Measurements from ENCODE around the gene MANEA. TPM values are rescaled to one million over a fixed set of nuclear protein-coding genes. Genes with fewer than 3 reads are reported as not detected.
"Not testable (repeated sequence)": the region's sequence is repeated elsewhere in the genome, so short reads cannot be mapped to it uniquely, and the experiment has no call there.

MANEA gene
- 6.2 TPM for total RNA-seq
- long read RNA-seq, full-length matches to known transcripts = 1 of 1 reads
- long read RNA-seq, partial matches to known transcripts = 0 of 1 reads
- long read RNA-seq, other reads (novel, unspliced or antisense) = 0 of 1 reads

- ATAC-seq (peak; percentile 98), DNase-seq (ENCODE audit: missing footprints) (peak; percentile 89)
- intact Hi-C loops (cut with DNase I) = loop anchor here (2.0 kb wide), 1 partner anchor 33 kb away; no protein-coding TSS in a partner anchor
These were observed at the start of gene MANEA for GRCh38 chr6:95577304-95578105. Gene MANEA, plus strand, starts transcription at chr6:95577535. Its CDS starts 8,905 bp downstream, at chr6:95586440.

GRCh38 chr6:95529762-95530161 is 47.6 kb upstream of the MANEA start:
- intact Hi-C loops (cut with DNase I) = no loop called here
- no peak for ATAC-seq
- DNase-seq (ENCODE audit: missing footprints) = no peak

- no peak for ATAC-seq
- intact Hi-C loops (cut with DNase I) = no loop called here
- no peak for DNase-seq (ENCODE audit: missing footprints)
These were observed 47.0 kb upstream of the MANEA start for GRCh38 chr6:95530176-95530819.

- intact Hi-C loops (cut with DNase I) = loop anchor here (2.0 kb wide), 1 partner anchor 33 kb away; the partner anchor contains the start of gene MANEA
- ATAC-seq (peak; percentile 75), DNase-seq (ENCODE audit: missing footprints) (no peak)
These were observed 33.5 kb upstream of the MANEA start for GRCh38 chr6:95543798-95544197.

- DNase-seq (ENCODE audit: missing footprints) = no peak
- intact Hi-C loops (cut with DNase I) = loop anchor here (2.0 kb wide), 1 partner anchor 32 kb away; the partner anchor contains the start of gene MANEA
- peak; percentile 26 for ATAC-seq
These were observed 32.7 kb upstream of the MANEA start for GRCh38 chr6:95544517-95545225.

GRCh38 chr6:95545226-95545625 is 32.1 kb upstream of the MANEA start:
- intact Hi-C loops (cut with DNase I) = loop anchor here (2.0 kb wide), 1 partner anchor 32 kb away; the partner anchor contains the start of gene MANEA
- ATAC-seq (peak; percentile 83), DNase-seq (ENCODE audit: missing footprints) (no peak)

- DNase-seq (ENCODE audit: missing footprints) (no peak), ATAC-seq (peak; percentile 21)
- intact Hi-C loops (cut with DNase I) = loop anchor here (2.0 kb wide), 1 partner anchor 31 kb away; the partner anchor contains the start of gene MANEA
These were observed 31.6 kb upstream of the MANEA start for GRCh38 chr6:95545686-95546085.

GRCh38 chr6:95546148-95546547 is 31.2 kb upstream of the MANEA start:
- intact Hi-C loops (cut with DNase I) = no loop called here
- DNase-seq (ENCODE audit: missing footprints) (no peak), ATAC-seq (no peak)

GRCh38 chr6:95547043-95547442 is 30.3 kb upstream of the MANEA start:
- DNase-seq (ENCODE audit: missing footprints) = no peak

GRCh38 chr6:95548188-95548786 is 29.0 kb upstream of the MANEA start:
- peak; percentile 15 for DNase-seq (ENCODE audit: missing footprints)

More at GRCh38 chr6:95547043-95547442, 30.3 kb upstream of the MANEA start:
- ATAC-seq = no peak
- intact Hi-C loops (cut with DNase I) = no loop called here

GRCh38 chr6:95551678-95552324 is 25.5 kb upstream of the MANEA start:
- ATAC-seq (peak; percentile 89), DNase-seq (ENCODE audit: missing footprints) (no peak)
- intact Hi-C loops (cut with DNase I) = no loop called here

More at GRCh38 chr6:95548188-95548786, 29.0 kb upstream of the MANEA start:
- intact Hi-C loops (cut with DNase I) = no loop called here
- ATAC-seq = no peak

GRCh38 chr6:95553880-95554279 is 23.5 kb upstream of the MANEA start:
- intact Hi-C loops (cut with DNase I) = no loop called here
- DNase-seq (ENCODE audit: missing footprints) (no peak), ATAC-seq (no peak)

- intact Hi-C loops (cut with DNase I); DNase-seq (ENCODE audit: missing footprints); ATAC-seq: not testable (repeated sequence)
These were observed 16.4 kb upstream of the MANEA start for GRCh38 chr6:95560956-95561355.

GRCh38 chr6:95569560-95569959 is 7.8 kb upstream of the MANEA start:
- DNase-seq (ENCODE audit: missing footprints) = no peak
- intact Hi-C loops (cut with DNase I) = no loop called here
- no peak for ATAC-seq

- intact Hi-C loops (cut with DNase I) = no loop called here
- no peak for DNase-seq (ENCODE audit: missing footprints)
- ATAC-seq = no peak
These were observed 5.2 kb upstream of the MANEA start for GRCh38 chr6:95572098-95572497.

GRCh38 chr6:95574811-95575210 is 2.5 kb upstream of the MANEA start:
- ATAC-seq (no peak), DNase-seq (ENCODE audit: missing footprints) (no peak)
- intact Hi-C loops (cut with DNase I) = no loop called here

GRCh38 chr6:95576218-95576997 is 927 bp upstream of the MANEA start:
- DNase-seq (ENCODE audit: missing footprints) (no peak), ATAC-seq (no peak)
- intact Hi-C loops (cut with DNase I) = loop anchor here (2.0 kb wide), 1 partner anchor 32 kb away; no protein-coding TSS in a partner anchor

All from Right ventricle myocardium inferior (tissue), 1 donor.